Activated CD4-positive, CD25-positive, alpha-beta regulatory T cell treated with anti-CD3 and anti-CD28 coated beads, Interleukin-2, amount 50 U/mL, for 24 hours (primary cell): ENCODE results near the gene NELL1.
A peak's percentile ranks its signal among the peaks of the same experiment; 100 is the strongest.

ENCODE experiments used
- ATAC-seq, 2 donors: fragments of 150-1000 bp; cut with Tn5 transposase; one replicate each; pipeline ENCODE4 v1.10.0; 2021; ENCODE audit warnings: mild to moderate bottlenecking in 1 of 2, moderate library complexity in 1 of 2

The NELL1 gene

GRCh38 chr11:20771681-20772080, 102.3 kb downstream of the NELL1 start:
- ATAC-seq: no peak

- ATAC-seq: no peak
These were observed 105.9 kb downstream of the NELL1 start for GRCh38 chr11:20775331-20775730.

DNA sequence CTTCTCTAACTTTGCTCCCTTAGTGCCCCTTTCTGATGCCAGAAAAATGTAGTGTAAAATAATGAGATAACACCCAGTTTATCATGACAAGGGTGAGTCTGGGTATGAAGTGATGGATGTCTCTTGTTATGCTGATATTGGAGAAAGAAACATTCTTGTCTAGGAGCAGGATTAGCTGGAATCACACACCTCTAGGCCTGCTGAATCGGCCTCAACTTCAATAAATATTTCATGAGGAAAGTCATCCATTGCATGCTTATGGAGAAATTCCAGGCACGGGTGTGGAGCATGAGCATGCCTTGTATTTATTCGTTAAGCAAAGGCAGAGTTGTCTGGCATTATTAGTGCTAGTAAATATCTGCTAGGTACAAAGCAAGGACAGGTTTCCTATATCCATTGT, 113.4 kb downstream of the NELL1 start:
- ATAC-seq: no peak

DNA sequence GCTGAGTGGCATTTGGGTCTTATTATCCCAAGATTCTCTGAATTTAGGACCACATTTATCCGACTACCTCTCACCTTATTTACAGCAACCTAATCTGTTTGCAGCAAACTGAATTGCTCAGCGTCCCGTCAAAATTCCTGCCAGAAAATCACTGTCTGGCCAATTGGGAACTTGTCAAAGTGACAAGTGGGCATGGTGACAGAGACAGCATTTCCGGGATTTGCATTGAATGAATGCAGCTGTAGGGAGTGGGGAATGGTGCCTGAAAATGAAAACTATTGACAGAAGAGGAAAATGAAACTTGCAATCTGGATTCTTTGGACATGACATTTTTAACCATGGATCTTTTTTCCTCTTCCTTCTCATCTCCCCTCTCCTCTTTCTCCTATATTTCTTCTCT, 113.8 kb downstream of the NELL1 start:
- no peak for ATAC-seq

GRCh38 chr11:20790622-20791021, 121.2 kb downstream of the NELL1 start:
- ATAC-seq: no peak

- no peak for ATAC-seq
These were observed 125.6 kb downstream of the NELL1 start for GRCh38 chr11:20795005-20795404.

GRCh38 chr11:20808328-20808727, 138.9 kb downstream of the NELL1 start:
- ATAC-seq: no peak

GRCh38 chr11:20821046-20821445, 151.7 kb downstream of the NELL1 start:
- ATAC-seq: no peak

GRCh38 chr11:20821470-20821869, 152.1 kb downstream of the NELL1 start:
- no peak for ATAC-seq

DNA sequence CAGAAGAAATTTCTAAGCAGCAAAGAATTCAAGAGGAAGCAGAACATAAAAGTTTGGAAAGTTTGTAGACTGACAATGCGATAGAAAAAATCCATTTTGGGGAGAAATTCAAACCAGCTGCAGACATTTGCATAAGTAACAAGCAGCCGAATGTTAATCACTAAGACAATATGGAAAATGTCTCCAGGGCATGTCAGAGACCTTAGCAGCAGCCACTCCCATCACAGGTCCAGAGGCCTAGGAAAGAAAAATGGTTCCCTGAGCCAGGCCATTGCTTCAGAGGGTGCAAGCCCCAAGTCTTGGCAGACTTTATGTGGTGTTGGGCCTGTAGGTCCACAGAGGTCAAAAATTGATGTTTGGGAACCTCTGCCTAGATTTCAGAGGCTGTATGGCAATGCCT, 155.4 kb downstream of the NELL1 start:
- ATAC-seq: no peak

- no peak for ATAC-seq
These were observed 166.2 kb downstream of the NELL1 start for GRCh38 chr11:20835561-20835960.

DNA sequence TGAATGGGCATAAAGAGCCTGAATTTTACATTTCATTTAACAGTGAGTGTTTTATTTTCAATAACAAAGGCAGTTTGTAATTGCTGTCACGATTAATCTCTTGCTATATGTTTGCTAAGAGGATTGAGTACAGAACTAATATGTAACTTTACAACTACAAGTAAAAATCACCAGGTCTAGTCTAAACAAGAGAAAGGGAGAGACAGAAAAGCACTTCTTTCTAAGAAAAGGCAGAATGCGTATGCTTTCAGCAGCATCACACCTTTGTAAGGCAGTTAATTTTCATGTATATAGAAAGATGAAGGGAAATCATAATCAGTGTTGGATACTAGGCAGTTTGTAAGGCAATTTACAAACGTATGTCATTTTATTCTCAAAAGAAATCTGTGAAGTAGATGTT, 169.8 kb downstream of the NELL1 start:
- ATAC-seq: no peak

DNA sequence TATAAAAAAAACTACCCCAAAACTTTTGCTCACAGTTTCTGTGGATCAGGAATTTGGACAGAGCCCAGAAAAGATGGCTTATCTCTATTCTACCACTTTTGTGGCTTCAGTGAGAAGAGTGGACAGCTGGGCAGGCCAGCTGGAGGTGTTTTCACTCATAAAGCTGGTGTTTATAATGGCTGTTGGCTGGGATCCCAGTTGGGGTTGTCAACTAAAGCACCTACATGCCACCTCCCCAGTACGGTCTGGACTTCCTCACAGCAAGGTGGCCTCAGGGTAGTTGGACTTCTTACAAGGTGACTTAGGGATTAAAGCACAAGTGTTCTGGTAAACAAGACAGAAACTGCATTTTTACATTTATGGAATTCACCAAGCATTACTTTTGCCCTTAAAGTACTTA, 171.0 kb downstream of the NELL1 start:
- ATAC-seq: no peak

DNA sequence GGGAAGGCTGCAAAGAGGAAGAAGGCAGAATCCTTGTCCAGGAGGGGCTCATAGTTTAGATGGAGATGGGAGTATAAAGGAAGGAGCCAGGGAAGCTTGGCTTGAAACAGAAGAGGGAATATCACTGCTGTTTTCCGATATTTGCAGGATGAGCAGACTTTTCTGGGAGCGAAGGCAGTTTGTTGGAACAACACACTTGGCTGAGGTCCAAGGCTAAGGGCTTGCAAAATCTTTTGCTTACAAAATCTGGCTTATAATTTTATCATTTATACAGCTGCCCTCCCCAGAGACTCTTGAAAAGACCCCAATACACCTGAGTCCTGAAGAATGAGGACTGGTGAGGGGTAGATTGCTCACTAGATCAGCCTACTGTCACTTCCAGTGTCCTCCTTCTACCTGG, 174.8 kb downstream of the NELL1 start:
- no peak for ATAC-seq

DNA sequence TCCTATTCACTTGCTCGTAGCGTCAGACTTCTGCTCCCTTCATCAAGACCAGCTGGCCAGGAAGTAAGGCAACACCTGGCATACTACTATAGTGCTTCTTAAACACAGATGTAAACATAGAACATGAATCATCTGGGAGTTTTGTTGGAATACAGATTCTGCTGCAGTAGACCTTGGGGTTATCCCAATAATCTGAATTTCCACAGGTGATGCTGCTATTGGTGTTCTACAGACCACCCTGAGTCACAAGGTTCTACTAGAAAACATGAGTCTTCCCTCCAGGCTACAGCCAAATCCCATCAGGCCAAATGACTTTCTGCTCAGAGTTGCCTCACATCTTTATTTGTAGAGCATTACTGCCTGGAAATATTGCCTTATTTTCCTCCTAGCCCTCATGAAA, 175.2 kb downstream of the NELL1 start:
- no peak for ATAC-seq

DNA sequence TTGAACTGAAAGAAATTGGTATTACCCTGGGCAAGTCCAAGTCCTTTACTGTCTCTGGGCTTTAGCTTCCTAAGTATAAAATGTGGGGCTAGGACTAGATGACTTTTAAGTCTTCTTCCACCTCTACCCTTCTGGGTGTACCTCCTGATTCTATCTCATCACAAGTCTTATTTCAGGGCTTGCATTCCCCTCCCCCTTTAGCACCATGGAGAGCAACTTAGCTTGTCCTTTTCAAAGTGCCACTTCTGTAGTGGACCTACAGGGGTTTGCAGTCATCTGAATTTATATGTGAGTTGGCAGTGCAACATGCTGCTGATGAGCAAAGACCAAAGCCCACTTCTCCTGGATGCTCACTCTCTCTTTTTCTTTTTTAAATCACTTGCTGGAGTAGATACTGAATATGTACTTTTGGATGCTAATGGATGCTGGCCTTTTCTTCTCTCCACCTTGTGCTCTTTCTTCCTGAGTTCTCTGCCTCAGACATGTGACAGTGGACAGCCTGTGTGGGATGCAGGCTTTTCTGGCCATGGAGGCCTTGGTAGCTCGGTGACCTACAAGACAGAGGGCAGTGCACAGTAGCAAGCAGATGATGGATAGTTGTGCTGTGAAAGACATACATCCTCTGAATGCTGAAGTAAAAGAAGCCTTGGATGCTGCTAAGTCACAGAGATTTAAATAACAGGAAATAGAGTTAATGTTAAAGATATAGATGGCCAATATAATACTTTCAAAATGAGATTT, 185.0 kb downstream of the NELL1 start:
- ATAC-seq: no peak

GRCh38 chr11:20861322-20861721, 191.9 kb downstream of the NELL1 start:
- ATAC-seq: no peak

DNA sequence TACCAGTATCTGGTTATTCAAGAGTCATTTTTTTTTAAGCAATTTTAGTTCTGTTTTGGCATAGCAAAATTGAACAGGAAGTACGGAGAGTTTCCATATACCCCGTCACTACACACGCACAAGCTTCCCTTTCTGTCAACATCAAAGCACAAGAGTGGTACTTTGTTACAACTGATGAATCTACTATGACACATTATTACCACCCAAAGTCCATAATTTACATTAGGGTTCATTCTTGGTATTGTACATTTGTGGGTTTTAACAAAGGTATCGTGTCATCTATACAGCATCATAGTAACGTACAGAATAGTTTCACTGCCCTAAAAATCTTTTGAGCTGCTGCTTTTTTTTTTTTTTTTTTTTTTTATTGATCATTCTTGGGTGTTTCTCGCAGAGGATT, 192.9 kb downstream of the NELL1 start:
- ATAC-seq: peak in 1 of 2 donors; percentile 35

- ATAC-seq: no peak
These were observed 195.2 kb downstream of the NELL1 start for GRCh38 chr11:20864628-20865027.

DNA sequence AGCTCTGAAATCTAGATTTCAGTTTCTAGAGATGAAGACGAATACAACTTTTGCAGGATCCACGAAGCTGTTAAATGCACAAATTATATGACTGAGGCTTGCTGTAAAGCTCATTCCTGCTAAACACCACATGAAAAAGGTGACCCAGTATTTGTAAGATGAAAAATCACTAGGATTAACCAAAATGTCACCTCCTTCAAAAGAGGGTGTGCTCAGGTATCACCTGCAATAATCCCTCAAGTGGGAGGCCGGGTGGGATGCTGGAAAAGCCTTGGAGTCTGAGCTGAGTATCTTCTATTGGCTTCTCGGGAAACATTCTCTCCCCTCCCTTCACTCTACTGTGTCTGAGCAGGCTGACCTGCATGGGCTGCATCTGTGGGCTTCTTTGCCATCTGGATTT, 195.8 kb downstream of the NELL1 start:
- ATAC-seq: no peak

DNA sequence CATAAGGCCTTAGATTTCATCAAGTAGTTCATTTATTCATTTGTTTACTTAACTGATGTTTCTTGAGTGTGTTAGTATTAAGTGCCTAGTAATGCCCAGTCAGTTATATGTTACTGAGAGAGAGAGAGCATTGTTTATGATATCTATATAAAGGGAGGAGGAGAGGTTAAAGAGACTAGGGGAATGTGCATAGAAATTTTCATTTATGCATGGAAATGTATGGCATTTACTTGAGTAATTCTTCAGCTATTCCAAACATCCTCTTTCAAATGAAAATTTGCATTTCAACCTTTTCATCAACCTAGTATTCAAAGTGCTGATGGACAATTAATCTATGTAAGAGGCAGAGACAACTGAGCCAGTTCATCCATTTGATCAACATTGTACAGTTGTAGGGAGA, 199.7 kb downstream of the NELL1 start:
- ATAC-seq: no peak

DNA sequence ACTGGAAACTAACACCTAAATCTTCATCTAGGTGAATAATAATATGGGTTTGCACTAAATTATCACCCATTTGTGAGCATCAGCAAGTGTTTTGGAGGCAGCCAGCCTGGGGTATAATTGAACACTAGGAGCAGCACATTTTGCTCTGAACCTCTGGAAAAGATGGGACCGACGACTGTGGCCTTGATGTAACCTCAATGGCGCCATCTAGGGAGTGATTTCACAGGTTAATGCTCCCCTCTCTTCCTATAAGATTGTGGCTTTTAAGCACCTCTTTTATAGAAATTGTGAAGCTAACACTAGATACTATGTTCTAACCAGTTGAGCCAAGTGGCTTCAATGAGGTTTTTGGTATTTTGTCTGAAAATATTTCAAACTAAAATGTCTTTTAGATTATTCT, 203.7 kb downstream of the NELL1 start:
- no peak for ATAC-seq

GRCh38 chr11:20874358-20874757, 205.0 kb downstream of the NELL1 start:
- no peak for ATAC-seq

GRCh38 chr11:20875889-20876288, 206.5 kb downstream of the NELL1 start:
- no peak for ATAC-seq

DNA sequence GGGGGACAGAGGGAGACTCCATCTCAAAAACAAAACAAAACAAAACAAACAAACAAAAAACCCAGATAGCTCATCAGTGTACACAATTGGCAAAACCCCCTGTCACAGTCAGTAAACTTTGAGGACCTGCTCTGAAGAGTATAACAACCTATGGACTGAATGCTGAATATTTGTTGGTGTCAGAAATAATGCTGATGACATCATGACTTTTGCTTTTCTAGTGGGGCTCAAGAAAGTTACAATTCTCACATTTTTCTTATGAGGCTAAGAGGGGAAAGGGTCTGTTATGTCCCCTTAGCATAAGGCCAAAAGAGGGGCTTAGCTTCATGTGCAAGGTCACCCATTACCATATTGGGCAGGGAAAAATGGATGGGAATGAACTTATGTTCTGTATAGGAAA, 207.4 kb downstream of the NELL1 start:
- no peak for ATAC-seq
